ENCODE data around the gene AATK.

AATK gene

GRCh38 chr17:81161536-81161935 is 4.5 kb downstream of the AATK start:
- no peak for TF ChIP-seq YY1 (IDR thresholded peaks at IDR 0.05; ENCODE audit: insufficient read depth, insufficient read length)
- TF ChIP-seq SUZ12 (IDR thresholded peaks at IDR 0.05; ENCODE audit: extremely low read depth, insufficient read depth, insufficient read length) = no peak
- no peak for TF ChIP-seq ZNF274 (IDR thresholded peaks at IDR 0.05; ENCODE audit: low read depth, low read length)
- H3K4me3 ChIP-seq (ENCODE audit: insufficient read length, low read depth) = no peak overlapping the region

GRCh38 chr17:81160747-81161453 is 5.1 kb downstream of the AATK start:
- H3K9ac ChIP-seq (ENCODE audit: insufficient read length, low read depth) = no peak overlapping the region
- H3K27me3 ChIP-seq (ENCODE audit: insufficient read depth, insufficient read length) = peaks cover 14% of the 10 kb centered on the region

More at GRCh38 chr17:81161536-81161935, 4.5 kb downstream of the AATK start:
- Histone ChIP-seq H3K36me3 (ENCODE audit: insufficient read depth, insufficient read length, low read length) (no peaks in the 10 kb centered on the region), H3K9me3 (ENCODE audit: insufficient read depth, low read length) (no peaks in the 10 kb centered on the region), H3K27me3 (ENCODE audit: insufficient read depth, insufficient read length) (peaks cover 16% of the 10 kb centered on the region), H3K4me1 (ENCODE audit: insufficient read depth, insufficient read length) (peaks cover 10% of the 10 kb centered on the region), H3K9ac (ENCODE audit: insufficient read length, low read depth) (no peak overlapping the region)
- no peak for DNase-seq (ENCODE audit: low read depth, low spot score)

DNA sequence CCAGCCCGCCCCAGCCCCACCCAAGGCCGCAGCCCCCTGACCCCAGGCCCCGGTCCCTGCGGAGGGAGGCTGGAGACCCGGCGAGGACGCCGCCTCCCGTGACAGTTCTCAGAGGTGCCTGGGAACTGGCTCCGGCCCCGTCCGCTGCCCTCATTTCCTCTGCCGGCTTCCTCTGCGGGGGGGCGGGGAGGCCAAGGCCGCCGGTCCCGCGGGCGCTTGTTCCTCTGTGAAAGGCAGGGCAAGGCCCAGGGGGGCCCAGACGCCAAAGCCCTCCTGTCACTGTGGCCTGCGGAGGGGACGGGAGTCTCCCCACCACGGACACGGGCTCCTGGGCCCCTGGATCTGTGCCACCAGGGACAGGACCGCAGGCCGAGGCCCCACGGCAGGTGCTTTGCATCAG is 5.7 kb downstream of the AATK start:
- Histone ChIP-seq H3K36me3 (ENCODE audit: insufficient read depth, insufficient read length, low read length) (no peaks in the 10 kb centered on the region), H3K9me3 (ENCODE audit: insufficient read depth, low read length) (no peaks in the 10 kb centered on the region), H3K4me3 (ENCODE audit: insufficient read length, low read depth) (no peak overlapping the region), H3K9ac (ENCODE audit: insufficient read length, low read depth) (no peak overlapping the region), H3K27me3 (ENCODE audit: insufficient read depth, insufficient read length) (peaks cover 9% of the 10 kb centered on the region), H3K4me1 (ENCODE audit: insufficient read depth, insufficient read length) (peaks cover 10% of the 10 kb centered on the region)
- no peak for DNase-seq (ENCODE audit: low read depth, low spot score)
- TF ChIP-seq ZNF274 (IDR thresholded peaks at IDR 0.05; ENCODE audit: low read depth, low read length) = no peak
- TF ChIP-seq YY1 (IDR thresholded peaks at IDR 0.05; ENCODE audit: insufficient read depth, insufficient read length) = no peak
- no peak for TF ChIP-seq SUZ12 (IDR thresholded peaks at IDR 0.05; ENCODE audit: extremely low read depth, insufficient read depth, insufficient read length)

More at GRCh38 chr17:81160747-81161453, 5.1 kb downstream of the AATK start:
- DNase-seq (ENCODE audit: low read depth, low spot score) = no peak
- H3K4me3 ChIP-seq (ENCODE audit: insufficient read length, low read depth) = no peak overlapping the region
- H3K36me3 ChIP-seq (ENCODE audit: insufficient read depth, insufficient read length, low read length) = no peaks in the 10 kb centered on the region
- no peaks in the 10 kb centered on the region for H3K9me3 ChIP-seq (ENCODE audit: insufficient read depth, low read length)
- peaks cover 10% of the 10 kb centered on the region for H3K4me1 ChIP-seq (ENCODE audit: insufficient read depth, insufficient read length)
- TF ChIP-seq ZNF274 (IDR thresholded peaks at IDR 0.05; ENCODE audit: low read depth, low read length) (no peak), SUZ12 (IDR thresholded peaks at IDR 0.05; ENCODE audit: extremely low read depth, insufficient read depth, insufficient read length) (no peak), YY1 (IDR thresholded peaks at IDR 0.05; ENCODE audit: insufficient read depth, insufficient read length) (no peak)

GRCh38 chr17:81159611-81160265 is 6.3 kb downstream of the AATK start:
- H3K4me3 ChIP-seq (ENCODE audit: insufficient read length, low read depth) = no peak overlapping the region
- no peak overlapping the region for H3K9ac ChIP-seq (ENCODE audit: insufficient read length, low read depth)
- H3K27me3 ChIP-seq (ENCODE audit: insufficient read depth, insufficient read length) = peaks cover 4% of the 10 kb centered on the region
- TF ChIP-seq SUZ12 (IDR thresholded peaks at IDR 0.05; ENCODE audit: extremely low read depth, insufficient read depth, insufficient read length) = no peak
- no peak for TF ChIP-seq ZNF274 (IDR thresholded peaks at IDR 0.05; ENCODE audit: low read depth, low read length)
- no peak for TF ChIP-seq YY1 (IDR thresholded peaks at IDR 0.05; ENCODE audit: insufficient read depth, insufficient read length)
- no peaks in the 10 kb centered on the region for H3K36me3 ChIP-seq (ENCODE audit: insufficient read depth, insufficient read length, low read length)
- no peak for DNase-seq (ENCODE audit: low read depth, low spot score)
- no peaks in the 10 kb centered on the region for H3K9me3 ChIP-seq (ENCODE audit: insufficient read depth, low read length)
- peaks cover 5% of the 10 kb centered on the region for H3K4me1 ChIP-seq (ENCODE audit: insufficient read depth, insufficient read length)

GRCh38 chr17:81158688-81159590 is 7.1 kb downstream of the AATK start:
- Histone ChIP-seq H3K4me3 (ENCODE audit: insufficient read length, low read depth) (no peak overlapping the region), H3K36me3 (ENCODE audit: insufficient read depth, insufficient read length, low read length) (no peaks in the 10 kb centered on the region), H3K9me3 (ENCODE audit: insufficient read depth, low read length) (no peaks in the 10 kb centered on the region), H3K27me3 (ENCODE audit: insufficient read depth, insufficient read length) (no peaks in the 10 kb centered on the region), H3K9ac (ENCODE audit: insufficient read length, low read depth) (no peak overlapping the region), H3K4me1 (ENCODE audit: insufficient read depth, insufficient read length) (peaks cover 5% of the 10 kb centered on the region)
- no peak for DNase-seq (ENCODE audit: low read depth, low spot score)
- TF ChIP-seq SUZ12 (IDR thresholded peaks at IDR 0.05; ENCODE audit: extremely low read depth, insufficient read depth, insufficient read length) = no peak
- TF ChIP-seq YY1 (IDR thresholded peaks at IDR 0.05; ENCODE audit: insufficient read depth, insufficient read length) = no peak
- TF ChIP-seq ZNF274 (IDR thresholded peaks at IDR 0.05; ENCODE audit: low read depth, low read length) = no peak

DNA sequence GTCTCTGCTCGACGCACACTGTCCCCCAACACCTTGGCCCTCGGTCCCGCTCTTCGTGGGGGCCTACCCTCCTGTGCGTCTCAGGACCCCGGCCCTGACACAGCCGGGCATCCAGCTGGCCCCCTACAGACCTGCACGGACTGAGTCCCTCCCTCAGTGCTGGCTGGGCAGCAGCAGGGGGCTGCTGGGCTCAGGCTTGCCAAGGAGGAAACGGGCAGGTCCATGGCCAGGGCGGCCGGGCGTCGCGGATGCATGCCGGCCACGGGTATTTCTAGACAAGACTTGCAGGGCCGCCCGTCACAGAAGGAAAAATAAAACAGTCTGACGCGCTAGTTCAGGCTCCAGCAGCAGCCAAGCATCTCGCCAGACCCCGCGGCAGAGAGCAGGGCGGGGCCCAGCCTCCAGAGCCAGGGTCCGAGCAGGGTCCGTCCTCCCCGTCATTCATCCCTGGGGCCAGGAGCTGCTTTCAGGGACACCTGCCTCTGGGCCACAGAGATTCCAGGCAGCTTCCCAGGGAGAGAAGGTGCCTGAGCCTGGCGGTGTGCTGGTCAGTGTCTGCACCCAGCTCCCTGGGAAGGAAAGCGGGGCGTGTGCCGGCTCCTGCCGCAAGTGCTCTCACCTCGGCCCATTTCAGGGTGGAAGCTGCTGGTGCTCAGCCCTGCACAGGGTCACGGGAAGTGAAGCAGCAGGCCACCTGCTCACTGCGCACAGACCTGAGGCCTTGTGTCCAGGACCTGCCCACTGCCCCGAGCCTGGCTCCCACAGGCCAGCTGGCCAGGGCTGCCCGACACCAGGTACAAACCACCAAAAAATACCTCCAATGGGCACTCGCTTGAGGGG is 8.0 kb downstream of the AATK start:
- Histone ChIP-seq H3K4me1 (ENCODE audit: insufficient read depth, insufficient read length) (peaks cover 4% of the 10 kb centered on the region), H3K27me3 (ENCODE audit: insufficient read depth, insufficient read length) (no peaks in the 10 kb centered on the region), H3K9ac (ENCODE audit: insufficient read length, low read depth) (no peak overlapping the region), H3K4me3 (ENCODE audit: insufficient read length, low read depth) (no peak overlapping the region), H3K9me3 (ENCODE audit: insufficient read depth, low read length) (no peaks in the 10 kb centered on the region), H3K36me3 (ENCODE audit: insufficient read depth, insufficient read length, low read length) (no peaks in the 10 kb centered on the region)
- no peak for DNase-seq (ENCODE audit: low read depth, low spot score)
- TF ChIP-seq SUZ12 (IDR thresholded peaks at IDR 0.05; ENCODE audit: extremely low read depth, insufficient read depth, insufficient read length) (no peak), YY1 (IDR thresholded peaks at IDR 0.05; ENCODE audit: insufficient read depth, insufficient read length) (no peak), ZNF274 (IDR thresholded peaks at IDR 0.05; ENCODE audit: low read depth, low read length) (no peak)

All from NT2/D1 (cell line).